WTC11 (cell line): ENCODE measurements around the gene CHAC1. TPM values are rescaled to one million over a fixed set of nuclear protein-coding genes. Genes with fewer than 3 reads are reported as not detected.

Experiments
- ATAC-seq: fragments of 200-7000 bp; cut with Tn5 transposase; 2 replicates; pipeline ENCODE4 v1.10.0; 2021; ENCODE audit warnings: mild to moderate bottlenecking, moderate library complexity
- CTCF ChIA-PET: fragments of 300-600 bp; sonication (Branson Sonifier 250); formaldehyde crosslinking; loops from one replicate; lab custom pipeline; 2021; ENCODE audit warnings: antibody characterized with exemption; lab: Charles Lee
- POLR2A ChIA-PET: fragments of 350-600 bp; sonication (Branson Sonifier 250); formaldehyde crosslinking; loops from one replicate; lab custom pipeline; 2021; ENCODE audit warnings: antibody characterized with exemption; lab: Charles Lee
- DNase-seq: peaks from one replicate; pipeline ENCODE4 v3.0.0; 2021; ENCODE audit warnings: low spot score
- H3K27ac Mint-ChIP-seq: 2 replicates; pipeline ENCODE4 v1.8.0; 2021; ENCODE audit warnings: mixed read lengths
- H3K27me3 Mint-ChIP-seq: 2 replicates; pipeline ENCODE4 v1.8.0; 2021; ENCODE audit warnings: low read depth, mild to moderate bottlenecking, moderate library complexity, mixed read lengths
- H3K36me3 Mint-ChIP-seq: 2 replicates; pipeline ENCODE4 v1.8.0; 2021; ENCODE audit warnings: mixed read lengths
- H3K4me1 Mint-ChIP-seq: 2 replicates; pipeline ENCODE4 v1.8.0; 2022; ENCODE audit warnings: mixed read lengths
- H3K4me3 Mint-ChIP-seq: 2 replicates; pipeline ENCODE4 v1.8.0; 2021; ENCODE audit warnings: mild to moderate bottlenecking, moderate library complexity, mixed read lengths
- H3K9me3 Mint-ChIP-seq: 2 replicates; pipeline ENCODE4 v1.8.0; 2021; ENCODE audit warnings: mixed read lengths
- ARID4B ChIP-seq: sonication (generic); formaldehyde crosslinking; IDR thresholded peaks from 2 replicates; pipeline ENCODE4 v1.8.0; 2023; ENCODE audit warnings: missing genetic modification reagents, mild to moderate bottlenecking, borderline replicate concordance
- ATF1 ChIP-seq: sonication (generic); formaldehyde crosslinking; IDR thresholded peaks from 2 replicates; pipeline ENCODE4 v1.8.1; 2023; ENCODE audit warnings: mild to moderate bottlenecking, moderate library complexity, missing genetic modification reagents
- ATF2 ChIP-seq: sonication (generic); formaldehyde crosslinking; IDR thresholded peaks from 2 replicates; pipeline ENCODE4 v1.8.1; 2022; ENCODE audit warnings: low read depth, missing genetic modification reagents, borderline replicate concordance
- ATF6 ChIP-seq: sonication (generic); formaldehyde crosslinking; IDR thresholded peaks from 2 replicates; pipeline ENCODE4 v1.8.1; 2023; ENCODE audit warnings: mild to moderate bottlenecking, missing genetic modification reagents
- CBFB ChIP-seq: sonication (generic); formaldehyde crosslinking; IDR thresholded peaks from 2 replicates; pipeline ENCODE4 v1.8.1; 2022; ENCODE audit warnings: mild to moderate bottlenecking, low read depth, missing genetic modification reagents
- CREB1 ChIP-seq: sonication (generic); formaldehyde crosslinking; IDR thresholded peaks from 2 replicates; pipeline ENCODE4 v1.8.0; 2023; ENCODE audit warnings: mild to moderate bottlenecking, missing genetic modification reagents
- CREM ChIP-seq: sonication (generic); formaldehyde crosslinking; IDR thresholded peaks from 2 replicates; pipeline ENCODE4 v1.8.1; 2022; ENCODE audit warnings: mild to moderate bottlenecking, missing genetic modification reagents, moderate library complexity
- E2F4 ChIP-seq: sonication (generic); formaldehyde crosslinking; IDR thresholded peaks from 2 replicates; pipeline ENCODE4 v1.8.1; 2022; ENCODE audit warnings: low read depth, mild to moderate bottlenecking, moderate library complexity, missing genetic modification reagents, borderline replicate concordance
- ESRRA ChIP-seq: sonication (generic); formaldehyde crosslinking; IDR thresholded peaks from 2 replicates; pipeline ENCODE4 v1.8.1; 2022; ENCODE audit warnings: mild to moderate bottlenecking, missing genetic modification reagents, borderline replicate concordance
- FOXK1 ChIP-seq: sonication (generic); formaldehyde crosslinking; IDR thresholded peaks from 2 replicates; pipeline ENCODE4 v1.8.0; 2022; ENCODE audit warnings: mild to moderate bottlenecking, moderate library complexity, missing genetic modification reagents
- HMGXB4 ChIP-seq: sonication (generic); formaldehyde crosslinking; IDR thresholded peaks from 2 replicates; pipeline ENCODE4 v1.8.1; 2023; ENCODE audit warnings: mild to moderate bottlenecking, moderate library complexity, missing genetic modification reagents
- MYBL2 ChIP-seq: sonication (generic); formaldehyde crosslinking; IDR thresholded peaks from 2 replicates; pipeline ENCODE4 v1.8.1; 2023; ENCODE audit warnings: mild to moderate bottlenecking, moderate library complexity, missing genetic modification reagents
- NR1H2 ChIP-seq: sonication (generic); formaldehyde crosslinking; IDR thresholded peaks from 2 replicates; pipeline ENCODE4 v1.9.0; 2021; ENCODE audit warnings: mild to moderate bottlenecking, moderate library complexity, missing genetic modification reagents
- PREB ChIP-seq: sonication (generic); formaldehyde crosslinking; IDR thresholded peaks from 2 replicates; pipeline ENCODE4 v1.8.1; 2022; ENCODE audit warnings: mild to moderate bottlenecking, missing genetic modification reagents, moderate library complexity, borderline replicate concordance
- SMAD3 ChIP-seq: sonication (generic); formaldehyde crosslinking; IDR thresholded peaks from 2 replicates; pipeline ENCODE4 v1.8.0; 2022; ENCODE audit warnings: missing genetic modification reagents, mild to moderate bottlenecking, borderline replicate concordance
- TEAD4 ChIP-seq: sonication (generic); formaldehyde crosslinking; IDR thresholded peaks from 2 replicates; pipeline ENCODE4 v1.8.0; 2022; ENCODE audit warnings: mild to moderate bottlenecking, missing genetic modification reagents
- USF1 ChIP-seq: sonication (generic); formaldehyde crosslinking; IDR thresholded peaks from 2 replicates; pipeline ENCODE4 v1.8.0; 2022; ENCODE audit warnings: mild to moderate bottlenecking, missing genetic modification reagents
- ZBTB43 ChIP-seq: sonication (generic); formaldehyde crosslinking; IDR thresholded peaks from 2 replicates; pipeline ENCODE4 v1.8.1; 2023; ENCODE audit warnings: mild to moderate bottlenecking, missing genetic modification reagents
- ZNF138 ChIP-seq: sonication (generic); formaldehyde crosslinking; conservative IDR thresholded peaks from 2 replicates; pipeline ENCODE4 v1.8.1; 2022; ENCODE audit warnings: mild to moderate bottlenecking, moderate library complexity, missing genetic modification reagents
- ZSCAN18 ChIP-seq: fragments of 250-450 bp; sonication (Bioruptor Pico); IDR thresholded peaks from 2 replicates; pipeline ENCODE4 v2.1.2; 2022; ENCODE audit warnings: mild to moderate bottlenecking, moderate library complexity
- total RNA-seq: library from RNA; stranded (reverse); gene quantifications from 3 replicates; pipeline ENCODE4 v1.2.3, GENCODE V29; 2021

CHAC1 gene
- total RNA-seq, 1 experiment from 2014 or later: 31.0 TPM

- ChIA-PET POLR2A (interaction anchor here (0.5 to 4.6 kb wide), 9 partner anchors 10 to 731 kb away, joined by 3 to 80 read pairs (median 7); partner anchors contain the start of genes DLL4, NUSAP1, OIP5 and SPINT1), CTCF (interaction anchor here (1.2 to 9.6 kb wide), 4 partner anchors 10 to 94 kb away, joined by 3 to 99 read pairs (median 15); no protein-coding TSS in a partner anchor)
- peak overlapping the region; percentile 83 for H3K4me3 Mint-ChIP-seq
- H3K36me3 Mint-ChIP-seq: peaks cover 10% of the 10 kb centered on the region
- no peaks in the 10 kb centered on the region for H3K27me3 Mint-ChIP-seq
- no peaks in the 10 kb centered on the region for H3K9me3 Mint-ChIP-seq
- TF ChIP-seq E2F4 (no peak), ZNF138 (no peak), MYBL2 (CRISPR knock-in tag) (no peak), ZSCAN18 (CRISPR knock-in tag) (no peak), ZBTB43 (no peak), USF1 (CRISPR knock-in tag) (no peak), CBFB (CRISPR knock-in tag) (no peak), ATF2 (CRISPR knock-in tag) (no peak), ATF6 (CRISPR knock-in tag) (no peak), CREM (CRISPR knock-in tag) (no peak), PREB (CRISPR knock-in tag) (no peak), ARID4B (CRISPR knock-in tag) (no peak), TEAD4 (CRISPR knock-in tag) (no peak), FOXK1 (CRISPR knock-in tag) (no peak), HMGXB4 (no peak), CREB1 (CRISPR knock-in tag) (no peak), SMAD3 (no peak), ESRRA (no peak), NR1H2 (CRISPR knock-in tag) (no peak), ATF1 (CRISPR knock-in tag) (no peak)
- ATAC-seq (no peak), DNase-seq (no peak)
- H3K27ac Mint-ChIP-seq: peak overlapping the region; percentile 98
- peaks cover 39% of the 10 kb centered on the region for H3K4me1 Mint-ChIP-seq
These were observed 1.5 kb upstream of the CHAC1 start for GRCh38 chr15:40951764-40952163.
